ENCODE measurements around the gene TDRD6. TPM values are rescaled to one million over a fixed set of nuclear protein-coding genes. Genes with fewer than 3 reads are reported as not detected.

TDRD6 gene
- total RNA-seq, 2 donors from 2014 or later = 0.66 to 0.78 TPM

Other genes starting within 250 kb of the TDRD6 start
- gene RCAN2, start 196.4 kb upstream of the TDRD6 start, total RNA-seq = 1 to 10 TPM; 5.3 to 6.5 TPM
- gene CYP39A1, start 35.1 kb upstream of the TDRD6 start, total RNA-seq = 1 to 10 TPM; 6.0 to 6.3 TPM
- 10 to 100 TPM; 24.1 to 36.8 TPM for gene SLC25A27, start 34.9 kb upstream of the TDRD6 start, total RNA-seq
- gene PLA2G7, start 47.5 kb downstream of the TDRD6 start, total RNA-seq = under 1 TPM in 1 of 2 donors, not detected in 1; 0.78 TPM
- gene ANKRD66, start 59.0 kb downstream of the TDRD6 start, total RNA-seq = not detected
- gene MEP1A, start 105.5 kb downstream of the TDRD6 start, total RNA-seq = not detected
- 1 to 10 TPM; 4.9 to 6.5 TPM for gene ADGRF5, start 234.1 kb downstream of the TDRD6 start, total RNA-seq